NCI-H1436 treated with DMSO at 0.1 percent for 48 hours (cell line): ENCODE results near the gene SERPINB1.
A peak's percentile ranks its signal among the peaks of the same experiment; 100 is the strongest.
"Not testable (repeated sequence)": the region's sequence is repeated elsewhere in the genome, so short reads cannot be mapped to it uniquely, and the experiment has no call there.

ENCODE experiments used
- DNase-seq: peaks from one replicate; lab custom pipeline; 2025; lab: John Stamatoyannopoulos, UW

SERPINB1 gene

GRCh38 chr6:2866171-2866846 is 24.6 kb upstream of the SERPINB1 start:
- DNase-seq, result no peak

- no peak for DNase-seq
Observed at GRCh38 chr6:2865694-2866151, 24.1 kb upstream of the SERPINB1 start.

GRCh38 chr6:2865270-2865669 is 23.6 kb upstream of the SERPINB1 start:
- DNase-seq, result no peak

- DNase-seq, result no peak
Observed at GRCh38 chr6:2863901-2864300, 22.2 kb upstream of the SERPINB1 start.

- no peak for DNase-seq
Observed at GRCh38 chr6:2862712-2863181, 21.1 kb upstream of the SERPINB1 start.

- no peak for DNase-seq
Observed at GRCh38 chr6:2861822-2862164, 20.1 kb upstream of the SERPINB1 start.

- no peak for DNase-seq
Observed at GRCh38 chr6:2861060-2861821, 19.6 kb upstream of the SERPINB1 start.

GRCh38 chr6:2860706-2861059 is 19.0 kb upstream of the SERPINB1 start:
- DNase-seq, result not testable (repeated sequence)

GRCh38 chr6:2859798-2860705 is 18.4 kb upstream of the SERPINB1 start:
- DNase-seq, result not testable (repeated sequence)

- no peak for DNase-seq
Observed at GRCh38 chr6:2859185-2859700, 17.6 kb upstream of the SERPINB1 start.

GRCh38 chr6:2857580-2858337 is 16.1 kb upstream of the SERPINB1 start:
- DNase-seq, result no peak

- no peak for DNase-seq
Observed at GRCh38 chr6:2857185-2857579, 15.5 kb upstream of the SERPINB1 start.

GRCh38 chr6:2855061-2855519 is 13.4 kb upstream of the SERPINB1 start:
- DNase-seq, result no peak

- no peak for DNase-seq
Observed at GRCh38 chr6:2854396-2854982, 12.8 kb upstream of the SERPINB1 start.

- peak; percentile 23 for DNase-seq
Observed at GRCh38 chr6:2853769-2854395, 12.2 kb upstream of the SERPINB1 start.

GRCh38 chr6:2853378-2853768 is 11.7 kb upstream of the SERPINB1 start:
- DNase-seq, result not testable (repeated sequence)

GRCh38 chr6:2852921-2853322 is 11.3 kb upstream of the SERPINB1 start:
- no peak for DNase-seq

- DNase-seq, result no peak
Observed at GRCh38 chr6:2852514-2852855, 10.8 kb upstream of the SERPINB1 start.

- DNase-seq, result no peak
Observed at GRCh38 chr6:2851727-2852513, 10.3 kb upstream of the SERPINB1 start.
